HL-60/S4 treated with retinoic acid at 250 ng/mL for 4 days and 3 days (cell line): ENCODE measurements around the gene POLN.

Source experiments
- in situ Hi-C: fragments of 300-500 bp; cut with MboI; formaldehyde crosslinking; loops from 2 replicates; pipeline ENCODE4 v1.7.0; 2022; ENCODE audit warnings: low sequenced_read_pairs

POLN gene

GRCh38 chr4:2241410-2242353, at the start of gene POLN, which contains the start of gene HAUS3:
TSS of gene POLN (minus strand) at chr4:2242121. CDS start at chr4:2229231, 12,890 bp downstream.
TSS of gene HAUS3 (minus strand) at chr4:2242121. CDS start at chr4:2240946, 1,175 bp downstream.
- in situ Hi-C loops = no loop called here

- in situ Hi-C loops = no loop called here
Observed at GRCh38 chr4:2290974-2291704, 49.2 kb upstream of the POLN start.

GRCh38 chr4:2290488-2290887, 48.6 kb upstream of the POLN start:
- in situ Hi-C loops = no loop called here

- in situ Hi-C loops = no loop called here
Observed at GRCh38 chr4:2289955-2290333, 48.0 kb upstream of the POLN start.

GRCh38 chr4:2289311-2289954, 47.5 kb upstream of the POLN start:
- in situ Hi-C loops = no loop called here

GRCh38 chr4:2288051-2288541, 46.2 kb upstream of the POLN start:
- in situ Hi-C loops = no loop called here

- in situ Hi-C loops = no loop called here
Observed at GRCh38 chr4:2287594-2287915, 45.6 kb upstream of the POLN start.

- in situ Hi-C loops = no loop called here
Observed at GRCh38 chr4:2286904-2287593, 45.1 kb upstream of the POLN start.

GRCh38 chr4:2285613-2286381, 43.9 kb upstream of the POLN start:
- in situ Hi-C loops = no loop called here

GRCh38 chr4:2284934-2285612, 43.2 kb upstream of the POLN start:
- in situ Hi-C loops = no loop called here

- in situ Hi-C loops = no loop called here
Observed at GRCh38 chr4:2284161-2284933, 42.4 kb upstream of the POLN start.

- in situ Hi-C loops = no loop called here
Observed at GRCh38 chr4:2283199-2283711, 41.3 kb upstream of the POLN start.

- in situ Hi-C loops = no loop called here
Observed at GRCh38 chr4:2281575-2282343, 39.8 kb upstream of the POLN start.

- in situ Hi-C loops = no loop called here
Observed at GRCh38 chr4:2280531-2281300, 38.8 kb upstream of the POLN start.

GRCh38 chr4:2277956-2278355, 36.0 kb upstream of the POLN start:
- in situ Hi-C loops = no loop called here

GRCh38 chr4:2276581-2277325, 34.8 kb upstream of the POLN start:
- in situ Hi-C loops = no loop called here
